ENCODE data around the gene TADA2B.

- TF ChIP-seq CTCF (IDR thresholded peaks at IDR 0.05) (no peak), AFF4 (CRISPR knock-in tag; IDR thresholded peaks at IDR 0.05; ENCODE audit: borderline replicate concordance) (no peak), STAT6 (CRISPR knock-in tag; conservative IDR thresholded peaks at IDR 0.05; ENCODE audit: low read depth) (no peak), NR2C2 (CRISPR knock-in tag; IDR thresholded peaks at IDR 0.05) (no peak), GTF2I (CRISPR knock-in tag; conservative IDR thresholded peaks at IDR 0.05) (no peak), IRF2 (CRISPR knock-in tag; IDR thresholded peaks at IDR 0.05; ENCODE audit: borderline replicate concordance, low read depth) (no peak), ESRRA (CRISPR knock-in tag; IDR thresholded peaks at IDR 0.05; ENCODE audit: borderline replicate concordance) (no peak), TCF7 (CRISPR knock-in tag; IDR thresholded peaks at IDR 0.05; ENCODE audit: low read depth) (no peak), NR3C1 (CRISPR knock-in tag; conservative IDR thresholded peaks at IDR 0.05; ENCODE audit: low read depth) (no peak), ZNF532 (CRISPR knock-in tag; IDR thresholded peaks at IDR 0.05; ENCODE audit: borderline replicate concordance) (no peak)
Measured at GRCh38 chr4:7007142-7007907, 35.8 kb upstream of the TADA2B start.

Measured in WTC11 (cell line).